GM18502 (cell line): ENCODE data around the gene GNB3.
"Not testable (repeated sequence)": the region's sequence is repeated elsewhere in the genome, so short reads cannot be mapped to it uniquely, and the experiment has no call there.

ENCODE experiments used
- ATAC-seq: cut with Tn5 transposase; IDR thresholded peaks from one replicate; pipeline ENCODE4 v1.9.1; 2021; ENCODE audit warnings: mild to moderate bottlenecking; ENCODE audit not compliant: unreplicated experiment, poor library complexity

GNB3 gene

GRCh38 chr12:6873094-6874014 lies 32.6 kb downstream of the GNB3 start, which contains the start of gene SPSB2:
Gene SPSB2 (minus strand): TSS chr12:6873303. CDS start chr12:6872901, 402 bp downstream.
- peak; percentile 74 for ATAC-seq

- ATAC-seq = not testable (repeated sequence)
Observed at GRCh38 chr12:6874015-6874368, 33.3 kb downstream of the GNB3 start.

GRCh38 chr12:6879824-6880223 lies 39.1 kb downstream of the GNB3 start:
- not testable (repeated sequence) for ATAC-seq

GRCh38 chr12:6883252-6883651 lies 42.5 kb downstream of the GNB3 start:
- no peak for ATAC-seq

GRCh38 chr12:6883683-6884082 lies 43.0 kb downstream of the GNB3 start:
- ATAC-seq = no peak

- ATAC-seq = no peak
Observed at GRCh38 chr12:6884539-6884938, 43.8 kb downstream of the GNB3 start.

GRCh38 chr12:6886206-6886999 lies 45.7 kb downstream of the GNB3 start:
- ATAC-seq = not testable (repeated sequence)

GRCh38 chr12:6887460-6887859 lies 46.7 kb downstream of the GNB3 start:
- ATAC-seq = no peak

- no peak for ATAC-seq
Observed at GRCh38 chr12:6888360-6888759, 47.6 kb downstream of the GNB3 start.

- not testable (repeated sequence) for ATAC-seq
Observed at GRCh38 chr12:6888794-6889193, 48.1 kb downstream of the GNB3 start.

GRCh38 chr12:6889775-6890573 lies 49.2 kb downstream of the GNB3 start:
- ATAC-seq = not testable (repeated sequence)

- ATAC-seq = peak; percentile 92
Observed at GRCh38 chr12:6890789-6891645, 50.3 kb downstream of the GNB3 start.

- ATAC-seq = no peak
Observed at GRCh38 chr12:6891646-6892001, 50.9 kb downstream of the GNB3 start.

GRCh38 chr12:6892683-6893082 lies 52.0 kb downstream of the GNB3 start:
- ATAC-seq = not testable (repeated sequence)

GRCh38 chr12:6894321-6894720 lies 53.6 kb downstream of the GNB3 start:
- no peak for ATAC-seq
